HFF-Myc (cell line): ENCODE results near the gene TCFL5.
A peak's percentile ranks its signal among the peaks of the same experiment; 100 is the strongest.

Source experiments
- DNase-seq: peaks from one replicate; pipeline ENCODE4 v3.0.0-alpha.2; 2011; ENCODE audit warnings: low read depth; ENCODE audit errors: extremely low read depth
- H3K4me3 ChIP-seq: replicated peaks from 2 replicates; pipeline ENCODE4 v1.5.1; 2011; ENCODE audit warnings: low read depth, mild to moderate bottlenecking, control low read depth, low read length
- TF ChIP-seq, protein P1 (sequence below): IDR thresholded peaks from 2 replicates; pipeline ENCODE4 v1.5.1; 2012; ENCODE audit warnings: mild to moderate bottlenecking, low read depth, low read length, control low read depth; ENCODE audit errors: missing control alignments

The TCFL5 gene

DNA sequence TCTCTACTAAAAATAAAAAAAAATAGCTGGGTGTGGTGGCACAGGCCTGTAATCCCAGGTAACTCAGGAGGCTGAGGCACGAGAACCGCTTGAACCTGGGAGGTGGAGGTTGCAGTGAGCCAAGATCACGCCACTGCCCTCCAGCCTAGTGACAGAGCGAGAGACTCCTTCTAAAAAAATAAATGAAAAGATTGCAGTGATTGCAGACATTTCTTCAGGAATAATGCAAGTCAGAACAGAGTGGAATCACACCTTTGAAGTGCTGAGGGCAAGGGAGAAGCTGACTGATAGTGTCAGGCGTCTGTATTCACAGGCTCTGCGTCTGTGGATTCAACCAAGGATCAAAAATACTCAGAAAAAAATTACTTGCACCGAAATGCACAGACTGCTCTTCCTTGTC, 2.6 kb upstream of the TCFL5 start:
- H3K4me3 ChIP-seq: no peak overlapping the region
- DNase-seq: no peak
- TF ChIP-seq, protein P1, sequence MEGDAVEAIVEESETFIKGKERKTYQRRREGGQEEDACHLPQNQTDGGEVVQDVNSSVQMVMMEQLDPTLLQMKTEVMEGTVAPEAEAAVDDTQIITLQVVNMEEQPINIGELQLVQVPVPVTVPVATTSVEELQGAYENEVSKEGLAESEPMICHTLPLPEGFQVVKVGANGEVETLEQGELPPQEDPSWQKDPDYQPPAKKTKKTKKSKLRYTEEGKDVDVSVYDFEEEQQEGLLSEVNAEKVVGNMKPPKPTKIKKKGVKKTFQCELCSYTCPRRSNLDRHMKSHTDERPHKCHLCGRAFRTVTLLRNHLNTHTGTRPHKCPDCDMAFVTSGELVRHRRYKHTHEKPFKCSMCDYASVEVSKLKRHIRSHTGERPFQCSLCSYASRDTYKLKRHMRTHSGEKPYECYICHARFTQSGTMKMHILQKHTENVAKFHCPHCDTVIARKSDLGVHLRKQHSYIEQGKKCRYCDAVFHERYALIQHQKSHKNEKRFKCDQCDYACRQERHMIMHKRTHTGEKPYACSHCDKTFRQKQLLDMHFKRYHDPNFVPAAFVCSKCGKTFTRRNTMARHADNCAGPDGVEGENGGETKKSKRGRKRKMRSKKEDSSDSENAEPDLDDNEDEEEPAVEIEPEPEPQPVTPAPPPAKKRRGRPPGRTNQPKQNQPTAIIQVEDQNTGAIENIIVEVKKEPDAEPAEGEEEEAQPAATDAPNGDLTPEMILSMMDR: no peak

- no peak for DNase-seq
- peak overlapping the region; percentile 67 for H3K4me3 ChIP-seq
- TF ChIP-seq, protein P1: no peak
Observed at GRCh38 chr20:62860924-62861691, 514 bp downstream of the TCFL5 start.

GRCh38 chr20:62860391-62860923, 1.2 kb downstream of the TCFL5 start:
- peak overlapping the region; percentile 67 for H3K4me3 ChIP-seq
- TF ChIP-seq, protein P1: peak; percentile 9
- no peak for DNase-seq

DNA sequence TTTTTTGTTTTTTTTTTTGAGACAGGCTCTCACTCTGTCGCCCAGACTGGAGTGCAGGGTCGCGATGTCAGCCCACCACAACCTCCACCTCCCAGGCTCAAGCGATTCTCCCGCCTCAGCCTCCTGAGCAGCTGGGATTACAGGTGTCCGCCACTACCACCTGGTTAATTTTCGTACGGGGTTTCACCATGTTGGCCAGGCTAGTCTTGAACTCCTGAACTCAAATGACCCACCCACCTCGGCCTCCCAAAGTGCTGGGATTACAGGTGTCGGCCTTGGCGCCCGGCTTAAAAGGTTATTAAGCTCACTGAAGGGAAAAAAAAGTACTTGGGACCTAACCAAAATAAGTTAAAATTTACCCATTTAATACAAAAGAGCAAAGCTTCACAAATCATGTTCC, 1.9 kb downstream of the TCFL5 start:
- TF ChIP-seq, protein P1: no peak
- peak overlapping the region; percentile 67 for H3K4me3 ChIP-seq
- no peak for DNase-seq

DNA sequence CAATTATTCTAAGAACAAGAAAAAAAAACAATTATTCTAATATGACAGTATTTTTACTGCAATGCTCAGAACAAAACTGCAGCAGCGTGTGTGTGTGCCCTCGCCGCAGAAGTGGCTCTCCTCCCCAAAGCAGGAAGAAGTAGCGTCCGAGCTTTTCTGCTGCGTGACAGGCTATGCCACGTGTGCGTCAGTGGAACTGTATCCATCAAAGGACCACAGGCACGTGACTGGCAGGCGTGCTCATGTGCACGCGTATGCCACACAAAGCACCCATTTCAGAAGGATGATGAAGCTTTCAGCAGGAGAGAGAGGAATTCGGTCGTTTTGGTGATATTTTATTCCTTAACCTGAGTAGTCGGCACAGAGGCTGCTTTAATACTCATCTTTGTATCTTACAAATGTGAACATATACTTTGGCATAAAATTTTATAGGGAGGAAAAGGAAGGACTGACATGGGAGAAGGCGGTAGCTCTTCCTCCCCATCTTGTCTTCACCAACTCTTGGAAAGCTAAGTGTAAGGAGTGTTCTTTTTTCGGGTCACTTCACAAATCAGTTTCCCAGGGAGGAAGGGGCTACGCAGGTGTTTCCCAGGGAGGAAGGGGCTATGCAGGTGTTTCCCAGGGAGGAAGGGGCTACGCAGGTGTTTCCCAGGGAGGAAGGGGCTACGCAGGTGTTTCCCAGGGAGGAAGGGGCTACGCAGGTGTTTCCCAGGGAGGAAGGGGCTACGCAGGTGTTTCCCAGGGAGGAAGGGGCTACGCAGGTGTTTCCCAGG, 3.4 kb downstream of the TCFL5 start:
- no peak for DNase-seq
- H3K4me3 ChIP-seq: no peak overlapping the region
- TF ChIP-seq, protein P1: no peak

DNA sequence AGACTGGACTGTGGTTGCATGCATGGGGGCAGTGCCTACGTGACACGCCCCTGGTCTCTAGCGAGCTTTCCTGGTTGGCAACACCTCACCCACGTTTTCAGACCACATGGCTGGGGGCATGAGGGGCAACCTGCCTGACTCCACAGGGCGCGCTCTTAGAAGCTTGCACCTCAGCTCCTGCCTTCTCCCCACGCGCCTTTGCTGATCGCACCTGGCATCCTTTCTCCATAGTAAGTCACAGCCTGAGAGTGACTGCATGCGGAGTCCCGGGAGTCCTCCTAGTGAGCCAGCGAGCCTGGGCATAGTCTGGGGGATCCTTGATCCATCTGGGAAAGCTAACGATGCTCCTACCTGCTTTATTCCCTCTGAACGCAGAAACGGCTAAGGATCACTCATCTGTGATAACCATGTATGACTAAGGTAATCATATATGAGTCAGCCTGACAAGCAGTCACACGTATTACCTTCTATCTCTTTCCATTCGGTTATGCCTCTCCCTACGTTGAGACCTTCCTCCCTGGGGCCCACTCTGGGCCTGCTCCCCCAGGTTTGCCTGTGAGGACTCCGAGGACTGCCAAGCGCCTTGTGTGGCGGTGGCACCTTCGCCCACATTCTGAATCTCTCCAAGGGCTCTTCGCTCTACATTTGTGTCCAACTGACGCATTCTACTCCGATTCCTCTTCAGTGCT, 4.5 kb downstream of the TCFL5 start:
- no peak for DNase-seq
- no peak overlapping the region for H3K4me3 ChIP-seq
- TF ChIP-seq, protein P1: no peak
